H1 (cell line): ENCODE results near the gene KTN1. TPM values are rescaled to one million over a fixed set of nuclear protein-coding genes. Genes with fewer than 3 reads are reported as not detected.

Experiments used
- CTCF ChIA-PET: fragments of 300-600 bp; sonication (Branson Sonifier 250); formaldehyde crosslinking; loops from one replicate; lab custom pipeline; 2021; ENCODE audit not compliant: partially characterized antibody; lab: Charles Lee
- POLR2A ChIA-PET: fragments of 300-600 bp; sonication (Branson Sonifier 250); formaldehyde crosslinking; loops from one replicate; lab custom pipeline; 2021; ENCODE audit warnings: inconsistent platforms; ENCODE audit not compliant: partially characterized antibody; lab: Charles Lee
- DNase-seq, 2 experiments: peaks; one replicate each; pipeline versions ENCODE4 v3.0.0 to v3.0.0-alpha.2; 2010 to 2022; ENCODE audit warnings: low spot score in 2 of 2, low read depth in 1 of 2, mixed read lengths in 1 of 2
- FAIRE-seq: peaks from 2 replicates; lab custom pipeline; 2011; peaks lifted over from hg19 to GRCh38; lab: Jason Lieb, UNC
- H2AFZ ChIP-seq: 2 replicates; pipeline ENCODE4 v1.8.1; 2012; ENCODE audit warnings: low read length, inconsistent platforms
- H2AK5ac ChIP-seq: 2 replicates; pipeline ENCODE4 v1.6.1; 2013; ENCODE audit warnings: low read depth, low read length
- H2BK120ac ChIP-seq: replicated peaks from 2 replicates; pipeline ENCODE3; 2013; ENCODE audit warnings: low read depth, low read length, inconsistent platforms
- H2BK12ac ChIP-seq: 2 replicates; pipeline ENCODE4 v1.6.1; 2013; ENCODE audit warnings: low read depth, low read length
- H2BK15ac ChIP-seq: 2 replicates; pipeline ENCODE4 v1.6.1; 2013; ENCODE audit warnings: low read length
- H2BK20ac ChIP-seq: 2 replicates; pipeline ENCODE4 v1.6.1; 2013; ENCODE audit warnings: low read length
- H2BK5ac ChIP-seq: 2 replicates; pipeline ENCODE4 v1.6.1; 2013; ENCODE audit warnings: low read depth, low read length
- H3K14ac ChIP-seq: 2 replicates; pipeline ENCODE4 v1.6.1; 2013; ENCODE audit warnings: inconsistent platforms; ENCODE audit not compliant: insufficient read length
- H3K18ac ChIP-seq: 2 replicates; pipeline ENCODE4 v1.6.1; 2013; ENCODE audit warnings: low read length; ENCODE audit errors: extremely low read depth
- H3K23ac ChIP-seq: 2 replicates; pipeline ENCODE4 v1.6.1; 2013; ENCODE audit warnings: inconsistent platforms; ENCODE audit not compliant: insufficient read length
- H3K23me2 ChIP-seq: 2 replicates; pipeline ENCODE4 v1.6.1; 2013; ENCODE audit warnings: low read depth, low read length
- H3K27ac ChIP-seq: 2 replicates; pipeline ENCODE4 v1.6.1; 2011; ENCODE audit warnings: low read depth, low read length, inconsistent platforms
- H3K27me3 ChIP-seq, 4 experiments: replicated peaks in 1 of 4; 1 replicate in 1 of 4; 2 replicates in 3 of 4; pipeline versions ENCODE4 v1.6.1 to v1.8.1; 2011 to 2013; ENCODE audit warnings: low read length in 3 of 4, mild to moderate bottlenecking in 3 of 4, inconsistent platforms in 2 of 4, mixed read lengths in 2 of 4, moderate library complexity in 1 of 4; ENCODE audit not compliant: control insufficient read depth in 3 of 4, insufficient read depth in 3 of 4; ENCODE audit errors: extremely low read depth in 1 of 4
- H3K36me3 ChIP-seq, 4 experiments: 2 replicates each; pipeline versions ENCODE4 v1.6.1 to v1.8.1; 2011 to 2013; ENCODE audit warnings: mild to moderate bottlenecking in 4 of 4, low read length in 3 of 4, moderate library complexity in 2 of 4, control low read depth in 1 of 4, inconsistent platforms in 1 of 4; ENCODE audit not compliant: insufficient read depth in 4 of 4, control insufficient read depth in 2 of 4
- H3K4ac ChIP-seq: replicated peaks from 2 replicates; pipeline ENCODE3; 2013; ENCODE audit warnings: low read length, low read depth, mixed read lengths, inconsistent platforms; ENCODE audit not compliant: insufficient read length
- H3K4me1 ChIP-seq, 4 experiments: replicated peaks in 1 of 4; 1 replicate in 1 of 4; 2 replicates in 3 of 4; pipeline versions ENCODE4 v1.6.1 to v1.8.1; 2011 to 2013; ENCODE audit warnings: low read length in 3 of 4, inconsistent platforms in 2 of 4, mixed read lengths in 1 of 4; ENCODE audit not compliant: insufficient read depth in 4 of 4, control insufficient read depth in 3 of 4
- H3K4me2 ChIP-seq, 2 experiments: 2 replicates each; pipeline versions ENCODE4 v1.6.1 to v1.8.1; 2011 to 2013; ENCODE audit warnings: low read depth in 2 of 2, low read length in 2 of 2, control low read depth in 1 of 2, inconsistent platforms in 1 of 2, mild to moderate bottlenecking in 1 of 2; ENCODE audit not compliant: insufficient read depth in 1 of 2
- H3K4me3 ChIP-seq, 4 experiments: fragments of 200-600, 300-600 bp in 1 of 4; sonication (generic), shearing (Covaris generic), sonication (Bioruptor Twin) in 1 of 4; 2 replicates each; pipeline versions ENCODE4 v1.5.1 to v1.8.1; 2011 to 2016; ENCODE audit warnings: low read length in 4 of 4, low read depth in 3 of 4, control low read depth in 2 of 4, inconsistent platforms in 2 of 4, mild to moderate bottlenecking in 2 of 4, mixed read lengths in 1 of 4, moderate library complexity in 1 of 4; ENCODE audit not compliant: insufficient read depth in 2 of 4; ENCODE audit errors: extremely low read depth in 1 of 4
- H3K56ac ChIP-seq: replicated peaks from 2 replicates; pipeline ENCODE3; 2013; ENCODE audit warnings: low read depth, mild to moderate bottlenecking, mixed read lengths, low read length, inconsistent platforms; ENCODE audit not compliant: insufficient read length
- H3K79me1 ChIP-seq: 2 replicates; pipeline ENCODE4 v1.6.1; 2013; ENCODE audit warnings: low read depth, low read length, control low read depth
- H3K79me2 ChIP-seq, 2 experiments: 2 replicates each; pipeline versions ENCODE4 v1.6.1 to v1.8.1; 2012 to 2013; ENCODE audit warnings: low read length in 2 of 2, mild to moderate bottlenecking in 2 of 2, inconsistent platforms in 1 of 2; ENCODE audit not compliant: insufficient read depth in 2 of 2, control insufficient read depth in 1 of 2
- H3K9ac ChIP-seq, 4 experiments: replicated peaks in 1 of 4; 1 replicate in 1 of 4; 2 replicates in 3 of 4; pipeline versions ENCODE4 v1.6.1 to v1.8.1; 2011 to 2013; ENCODE audit warnings: low read depth in 3 of 4, low read length in 3 of 4, control low read depth in 2 of 4, mild to moderate bottlenecking in 2 of 4, moderate library complexity in 2 of 4, inconsistent platforms in 1 of 4; ENCODE audit errors: extremely low read depth in 1 of 4
- H3K9me3 ChIP-seq, 2 experiments: 2 replicates each; pipeline versions ENCODE4 v1.6.1 to v1.8.1; 2012 to 2013; ENCODE audit warnings: mild to moderate bottlenecking in 2 of 2, moderate library complexity in 2 of 2, control low read depth in 1 of 2, inconsistent platforms in 1 of 2, low read depth in 1 of 2, low read length in 1 of 2, mixed read lengths in 1 of 2; ENCODE audit not compliant: insufficient read depth in 2 of 2
- H4K20me1 ChIP-seq, 2 experiments: replicated peaks in 1 of 2; 2 replicates each; pipeline versions ENCODE3 to v1.8.1; 2011 to 2013; ENCODE audit warnings: inconsistent platforms in 2 of 2, low read length in 2 of 2, mild to moderate bottlenecking in 1 of 2; ENCODE audit not compliant: insufficient read depth in 2 of 2, control insufficient read depth in 1 of 2
- H4K5ac ChIP-seq: 2 replicates; pipeline ENCODE4 v1.6.1; 2013; ENCODE audit warnings: low read length, low read depth, mixed read lengths, inconsistent platforms; ENCODE audit not compliant: insufficient read length
- H4K8ac ChIP-seq: 2 replicates; pipeline ENCODE4 v1.8.0; 2013; ENCODE audit warnings: mild to moderate bottlenecking, moderate library complexity, low read length, inconsistent platforms; ENCODE audit not compliant: insufficient read depth; ENCODE audit errors: extremely low read depth
- H4K91ac ChIP-seq: replicated peaks from 2 replicates; pipeline ENCODE3; 2013; ENCODE audit warnings: low read length, mixed read lengths, inconsistent platforms; ENCODE audit not compliant: insufficient read length
- EP300 ChIP-seq, 2 experiments: IDR thresholded peaks; 1 replicate in 1 of 2; 2 replicates in 1 of 2; pipeline ENCODE4 v1.6.1; 2011 to 2012; ENCODE audit warnings: low read depth in 2 of 2, low read length in 2 of 2, mild to moderate bottlenecking in 2 of 2, borderline replicate concordance in 1 of 2, inconsistent platforms in 1 of 2, moderate library complexity in 1 of 2
- KDM1A ChIP-seq: fragments of 200-600, 300-600 bp; sonication (generic); IDR thresholded peaks from 2 replicates; pipeline ENCODE4 v1.7.1; 2016; ENCODE audit warnings: mild to moderate bottlenecking, low read length, borderline replicate concordance
- POLR2AphosphoS5 ChIP-seq: IDR thresholded peaks from 2 replicates; pipeline ENCODE4 v1.6.1; 2011; ENCODE audit warnings: low read depth, low read length
- polyA plus RNA-seq, 7 experiments: library from polyadenylated mRNA; depleted of rRNA in 3 of 7; stranded (reverse) in 5 of 7; unstranded in 2 of 7; fragments of >200 nt in 5 of 7; fragments of 200-250 nt in 2 of 7; gene quantifications; 1 replicate in 5 of 7; 2 replicates in 1 of 7; 4 replicates in 1 of 7; pipeline versions ENCODE4 v1.2.1 to v1.2.3, GENCODE V29; 2011 to 2013; ENCODE audit warnings: missing spikeins in 2 of 7, mixed read lengths in 2 of 7
- total RNA-seq: library from RNA; stranded (reverse); fragmentation: NEBNext Ultra II Directional; extraction: Animal tissue kit (Norgen Biotek cat#: 25700); gene quantifications from 2 replicates; pipeline ENCODE4 v1.2.1, GENCODE V29; 2021

Gene KTN1
- total and polyA plus RNA-seq, 2 of the 8 experiments (the other 6 are each of a cell fraction or from before 2014, with no cell fraction given) = 15.4 to 151 TPM

- Histone ChIP-seq H3K4me1 (peaks cover 0 to 20% (median 7%) of the 10 kb centered on the region in 4 experiments; a peak in 5 of 7 replicates), H3K14ac (no peak overlapping the region), H3K79me1 (no peaks in the 10 kb centered on the region), H3K27ac (no peak overlapping the region), H3K27me3 (no peaks in the 10 kb centered on the region), H3K56ac (no peak overlapping the region), H3K4ac (no peak overlapping the region), H2AFZ (no peak overlapping the region), H3K4me3 (no peak overlapping the region), H3K23me2 (no peaks in the 10 kb centered on the region; the same call in 1 of the 2 replicates), H3K9me3 (no peaks in the 10 kb centered on the region), H3K23ac (no peak overlapping the region), H4K5ac (no peak overlapping the region), H3K79me2 (peaks cover 4 to 99% of the 10 kb centered on the region in 2 experiments; a peak in 3 of 4 replicates)
- CTCF ChIA-PET = interaction anchor here (2.4 kb wide), 1 partner anchor 9 kb away, joined by 7 read pairs; no protein-coding TSS in a partner anchor
- no peak for FAIRE-seq
- TF ChIP-seq KDM1A (no peak), EP300 (IDR thresholded peaks at IDR 0.05; ENCODE audit: borderline replicate concordance in 1 of 2, low read depth in 2 of 2, low read length in 2 of 2) (no peak), POLR2AphosphoS5 (no peak)
- TF ChIP-seq, all 59 proteins: peak for 0
- H3K9ac ChIP-seq = no peak overlapping the region
- no peak overlapping the region for H4K91ac ChIP-seq
- no peak overlapping the region for H2BK12ac ChIP-seq
- H2BK5ac ChIP-seq = no peak overlapping the region
- no peak overlapping the region for H4K8ac ChIP-seq
- no peak overlapping the region for H3K4me2 ChIP-seq
- no peaks in the 10 kb centered on the region for H3K36me3 ChIP-seq
- no peak overlapping the region for H2AK5ac ChIP-seq
- H2BK120ac ChIP-seq = no peak overlapping the region
- H2BK20ac ChIP-seq = no peak overlapping the region
- H2BK15ac ChIP-seq = no peak overlapping the region
- no peaks in the 10 kb centered on the region for H4K20me1 ChIP-seq
- no peak overlapping the region for H3K18ac ChIP-seq
- no peak for DNase-seq
- POLR2A ChIA-PET = no interaction called here
These were observed 24.5 kb downstream of the KTN1 start for GRCh38 chr14:55604488-55604887.
